Thymus (tissue), 11 donors: ENCODE data around the gene NEGR1. TPM values are rescaled to one million over a fixed set of nuclear protein-coding genes. Genes with fewer than 3 reads are reported as not detected.

Experiments
- DNase-seq, 9 donors: peaks; one replicate each; pipeline ENCODE4 v3.0.0-alpha.2; 2013; ENCODE audit warnings: low spot score in 9 of 9, low read depth in 6 of 9, missing footprints in 1 of 9
- H3K27ac ChIP-seq, 2 donors: one replicate each; pipeline ENCODE4 v1.5.1; 2013; ENCODE audit warnings: control low read depth in 1 of 2, low read depth in 1 of 2, low read length in 1 of 2, mild to moderate bottlenecking in 1 of 2, moderate library complexity in 1 of 2
- H3K27me3 ChIP-seq, 2 donors: one replicate each; pipeline ENCODE4 v1.5.1; 2013; ENCODE audit warnings: low read length in 1 of 2; ENCODE audit not compliant: control insufficient read depth in 2 of 2, insufficient read depth in 1 of 2
- H3K36me3 ChIP-seq, 2 donors: one replicate each; pipeline ENCODE4 v1.5.1; 2013; ENCODE audit warnings: low read length in 1 of 2, mild to moderate bottlenecking in 1 of 2, moderate library complexity in 1 of 2; ENCODE audit not compliant: control insufficient read depth in 2 of 2, insufficient read depth in 2 of 2
- H3K4me1 ChIP-seq, 2 donors: one replicate each; pipeline ENCODE4 v1.5.1; 2013; ENCODE audit warnings: low read length in 2 of 2; ENCODE audit not compliant: control insufficient read depth in 2 of 2, insufficient read depth in 2 of 2
- H3K4me3 ChIP-seq, 2 donors: one replicate each; pipeline ENCODE4 v1.5.1; 2013; ENCODE audit warnings: low read length in 2 of 2, control low read depth in 1 of 2, mild to moderate bottlenecking in 1 of 2
- H3K9me3 ChIP-seq, 2 donors: one replicate each; pipeline ENCODE4 v1.5.1; 2013; ENCODE audit warnings: low read length in 1 of 2, mild to moderate bottlenecking in 1 of 2; ENCODE audit not compliant: control insufficient read depth in 2 of 2, insufficient read depth in 1 of 2
- WGBS: extraction: QIAGEN DNeasy Blood & Tissue Kit; methylation state at CpG from one replicate; pipeline ENCODE4 v1.1.7; 2013; 5-methylcytosine and 5-hydroxymethylcytosine counted together
- polyA plus RNA-seq: library from polyadenylated mRNA; stranded (reverse); fragments of 200-250 nt; gene quantifications from one replicate; pipeline ENCODE4 v1.2.3, GENCODE V29; 2013
- total RNA-seq: library from RNA; stranded (reverse); fragments of 120-200 nt; gene quantifications from one replicate; pipeline ENCODE4 v1.2.4, GENCODE V29; 2013
- donor health status: healthy.

The NEGR1 gene
- total and polyA plus RNA-seq, 2 donors = 2.8 to 3.3 TPM

DNA sequence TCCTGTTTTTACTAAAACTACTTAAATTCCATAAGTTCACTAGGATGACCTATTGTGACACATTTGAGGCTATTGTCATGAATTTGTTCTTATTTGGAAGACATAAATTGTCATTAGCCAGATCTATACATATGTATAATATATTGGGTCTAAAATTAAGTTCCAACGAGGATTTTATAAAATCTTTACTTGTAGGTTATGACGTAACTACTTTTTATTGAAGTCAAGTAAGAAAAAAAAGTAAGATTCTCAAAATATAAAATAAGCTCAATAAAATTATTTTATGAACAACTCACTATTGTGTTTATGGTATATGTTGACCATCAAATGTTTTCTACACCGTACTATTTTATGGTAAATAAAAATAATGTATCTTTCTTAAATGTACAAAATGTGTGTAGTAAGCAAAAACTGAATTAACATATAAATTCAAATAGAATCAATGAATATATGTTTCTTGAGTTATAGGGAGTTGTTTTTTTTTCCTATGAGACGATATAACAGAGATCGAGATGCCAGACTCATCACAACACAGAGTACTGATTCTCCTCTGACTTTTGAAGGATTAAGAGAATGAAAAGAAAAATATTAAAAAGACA, 64.1 kb downstream of the NEGR1 start:
- no peak overlapping the region for H3K27ac ChIP-seq
- WGBS = 97% methylated on average over 5 of the region's 5 CpGs
- DNase-seq = no peak

DNA sequence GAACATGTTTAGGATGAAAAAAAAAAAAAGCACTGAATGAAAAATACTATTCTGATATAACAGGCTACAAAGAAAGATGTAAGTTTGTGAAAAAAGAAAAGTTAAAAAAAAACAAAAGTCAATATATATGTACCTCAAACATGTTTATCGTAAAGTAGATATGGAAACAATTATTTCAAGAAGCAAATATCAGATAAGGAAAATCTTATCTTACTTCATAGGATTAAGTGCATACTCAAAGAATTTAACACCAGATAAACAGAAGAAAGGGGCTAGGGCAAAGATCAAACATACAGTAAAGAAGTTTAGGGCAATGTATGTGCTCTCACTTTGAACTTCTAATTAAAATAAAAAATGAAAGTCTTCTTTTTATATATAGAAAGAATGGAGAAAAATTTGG, 75.3 kb downstream of the NEGR1 start:
- Histone ChIP-seq H3K4me3 (no peak overlapping the region), H3K9me3 (no peaks in the 10 kb centered on the region), H3K27me3 (no peaks in the 10 kb centered on the region), H3K4me1 (no peaks in the 10 kb centered on the region), H3K27ac (no peak overlapping the region), H3K36me3 (no peaks in the 10 kb centered on the region)
- WGBS = 94% methylated on average over 1 of the region's 1 CpG
- no peak for DNase-seq

More for the DNA sequence above, 64.1 kb downstream of the NEGR1 start:
- Histone ChIP-seq H3K27me3 (no peaks in the 10 kb centered on the region), H3K9me3 (no peaks in the 10 kb centered on the region), H3K36me3 (no peaks in the 10 kb centered on the region), H3K4me1 (no peaks in the 10 kb centered on the region), H3K4me3 (no peak overlapping the region)

DNA sequence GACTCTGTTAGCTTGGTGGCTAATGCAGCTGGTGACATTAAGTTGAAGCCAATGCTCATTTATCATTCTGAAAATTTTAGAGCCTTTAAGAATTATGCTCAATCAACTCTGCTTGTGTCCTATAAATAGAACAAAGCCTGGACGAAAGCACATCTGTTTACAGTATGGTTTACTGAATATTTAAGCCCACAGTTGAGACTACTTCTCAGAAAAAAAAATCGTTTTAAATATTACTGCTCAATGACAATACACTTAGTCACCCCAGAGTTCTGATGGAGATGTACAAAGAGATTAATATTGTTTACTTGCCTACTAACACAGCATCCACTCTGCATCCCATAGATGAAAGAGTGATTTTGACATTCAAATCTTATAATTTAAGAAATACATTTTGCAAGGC, 79.6 kb downstream of the NEGR1 start:
- H3K27ac ChIP-seq = no peak overlapping the region
- no peak for DNase-seq
- no peaks in the 10 kb centered on the region for H3K4me1 ChIP-seq
- WGBS = 88% methylated on average over 2 of the region's 2 CpGs
- H3K4me3 ChIP-seq = no peak overlapping the region
- H3K27me3 ChIP-seq = no peaks in the 10 kb centered on the region
- no peaks in the 10 kb centered on the region for H3K36me3 ChIP-seq
- H3K9me3 ChIP-seq = no peaks in the 10 kb centered on the region

DNA sequence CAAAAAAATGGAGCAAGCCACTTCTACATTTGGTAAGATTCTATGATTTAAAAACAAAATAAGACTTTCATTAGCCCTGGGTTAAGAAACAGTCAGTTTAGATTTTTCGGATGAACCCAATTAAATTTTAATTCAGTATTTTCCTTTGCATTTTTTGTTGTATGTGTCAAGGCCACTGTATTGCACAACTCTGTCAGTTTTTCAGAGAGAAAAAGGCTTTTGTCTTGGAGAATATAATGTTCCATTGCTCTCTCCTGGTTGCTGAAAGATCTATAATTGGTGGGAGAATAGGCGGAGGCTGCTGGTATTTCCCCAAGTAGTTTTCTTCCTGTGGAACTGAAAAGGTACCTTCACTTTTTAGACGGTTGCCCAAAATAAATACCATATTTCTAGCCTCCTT, 84.6 kb downstream of the NEGR1 start:
- no peak overlapping the region for H3K27ac ChIP-seq
- WGBS = 98% methylated on average over 3 of the region's 3 CpGs
- no peak overlapping the region for H3K4me3 ChIP-seq
- H3K4me1 ChIP-seq = no peaks in the 10 kb centered on the region
- no peaks in the 10 kb centered on the region for H3K9me3 ChIP-seq
- H3K36me3 ChIP-seq = no peaks in the 10 kb centered on the region
- DNase-seq = no peak
- H3K27me3 ChIP-seq = no peaks in the 10 kb centered on the region

DNA sequence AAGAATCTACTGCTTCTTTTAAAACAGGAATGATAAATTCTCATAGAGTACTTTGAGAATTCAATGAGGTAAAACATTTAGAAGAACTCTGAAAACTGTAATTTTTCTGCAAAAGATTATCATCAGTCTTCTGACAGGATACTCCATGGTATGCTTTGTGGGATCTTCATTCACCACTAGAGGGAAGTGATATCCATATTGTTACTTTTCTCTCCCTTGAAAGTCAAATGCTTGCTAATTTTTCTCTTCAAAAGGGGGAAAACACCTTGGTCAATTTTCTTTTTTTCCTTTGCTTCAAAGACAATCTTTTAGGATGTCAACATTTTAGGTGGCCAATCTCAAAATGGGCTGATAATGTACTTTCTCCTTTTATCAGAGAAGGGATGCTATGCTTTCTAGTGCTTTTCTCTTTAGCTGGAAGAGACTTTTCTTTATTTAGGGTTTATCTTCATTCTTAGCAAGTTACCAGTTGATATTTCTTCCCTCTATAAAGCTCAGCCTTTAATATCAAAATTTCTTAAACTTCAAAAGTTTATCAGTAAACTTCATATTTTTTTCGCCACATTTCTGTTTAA, 95.5 kb downstream of the NEGR1 start:
- WGBS = 100% methylated on average over 1 of the region's 1 CpG
- Histone ChIP-seq H3K9me3 (no peaks in the 10 kb centered on the region), H3K27me3 (no peaks in the 10 kb centered on the region), H3K4me3 (no peak overlapping the region), H3K27ac (no peak overlapping the region), H3K36me3 (no peaks in the 10 kb centered on the region), H3K4me1 (no peaks in the 10 kb centered on the region)
- DNase-seq = peak in 4 of 9 donors; percentile 3 to 38 (median 10)

DNA sequence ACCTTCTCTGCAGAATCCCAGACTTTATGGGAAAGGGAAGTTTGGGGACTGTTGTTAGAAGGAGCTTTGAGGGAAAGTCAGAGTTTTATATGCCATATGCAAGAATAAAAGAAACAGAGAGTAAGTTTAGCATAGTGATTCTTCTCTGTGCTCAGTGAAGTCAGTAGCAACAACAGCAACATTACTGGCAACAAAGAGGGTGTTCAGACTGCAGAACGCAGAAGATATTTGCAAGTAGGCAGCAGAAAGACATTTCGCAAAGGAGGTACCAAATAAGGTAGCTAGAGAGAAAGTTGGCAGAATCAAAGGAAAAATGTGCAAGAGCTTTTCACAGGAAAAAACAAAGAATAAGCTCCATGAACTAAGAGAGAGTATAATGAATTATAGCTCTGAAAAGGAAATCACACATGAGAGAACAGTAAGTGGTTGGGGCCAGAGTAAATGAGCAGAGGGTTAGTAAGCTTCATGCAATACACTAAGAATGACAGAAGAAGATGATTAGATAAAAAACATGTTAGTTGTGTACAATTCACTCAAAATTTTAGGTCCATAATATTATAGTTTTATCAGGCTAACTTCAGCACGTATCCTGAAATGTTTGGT, 98.1 kb downstream of the NEGR1 start:
- 89% methylated on average over 3 of the region's 3 CpGs for WGBS
- no peak overlapping the region for H3K27ac ChIP-seq
- H3K36me3 ChIP-seq = no peaks in the 10 kb centered on the region
- H3K4me1 ChIP-seq = no peaks in the 10 kb centered on the region
- DNase-seq = no peak
- H3K9me3 ChIP-seq = no peaks in the 10 kb centered on the region
- no peak overlapping the region for H3K4me3 ChIP-seq
- H3K27me3 ChIP-seq = no peaks in the 10 kb centered on the region

DNA sequence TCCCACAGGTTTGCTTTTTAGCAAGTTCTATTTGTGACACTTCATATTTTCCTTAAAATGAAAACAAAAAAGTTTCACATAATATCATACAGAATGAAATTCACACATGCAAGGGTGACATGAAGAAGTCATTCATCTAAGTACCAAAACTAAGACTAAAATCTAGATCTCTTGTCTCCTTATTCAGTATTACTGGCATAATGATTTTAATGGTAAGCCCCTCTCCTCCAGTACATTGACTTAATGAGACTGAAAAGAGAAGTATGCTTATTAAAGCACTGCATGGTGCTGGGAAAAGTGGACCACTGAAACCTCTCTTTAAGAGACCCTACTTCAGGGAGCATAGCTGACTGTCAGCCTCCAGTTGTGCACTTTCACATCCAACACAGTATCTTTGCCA, 99.5 kb downstream of the NEGR1 start:
- H3K4me3 ChIP-seq = no peak overlapping the region
- H3K36me3 ChIP-seq = no peaks in the 10 kb centered on the region
- DNase-seq = no peak
- no peak overlapping the region for H3K27ac ChIP-seq
- no peaks in the 10 kb centered on the region for H3K4me1 ChIP-seq
- no peaks in the 10 kb centered on the region for H3K9me3 ChIP-seq
- no peaks in the 10 kb centered on the region for H3K27me3 ChIP-seq

DNA sequence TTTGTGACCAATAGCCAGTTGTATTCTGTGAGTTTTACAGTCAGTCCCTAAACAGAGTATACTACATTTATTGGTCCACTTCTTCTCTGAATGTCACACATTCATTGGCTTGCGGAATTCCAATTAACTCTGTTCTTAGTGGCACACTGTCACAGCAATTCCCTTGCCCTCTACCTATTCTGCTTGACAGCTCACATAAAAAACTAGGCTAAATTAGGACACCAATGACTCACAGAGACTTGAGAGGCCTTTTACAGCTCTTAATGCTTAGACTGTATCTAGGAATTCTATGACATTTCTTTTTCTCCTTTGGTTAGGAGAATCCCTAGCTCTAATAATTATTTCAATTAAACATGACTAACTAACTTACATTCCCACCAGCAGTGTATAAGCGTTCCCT, 104.1 kb downstream of the NEGR1 start:
- 98% methylated on average over 2 of the region's 2 CpGs for WGBS
- Histone ChIP-seq H3K27me3 (no peaks in the 10 kb centered on the region), H3K9me3 (no peaks in the 10 kb centered on the region), H3K27ac (no peak overlapping the region), H3K4me3 (no peak overlapping the region), H3K36me3 (no peaks in the 10 kb centered on the region), H3K4me1 (no peaks in the 10 kb centered on the region)
- no peak for DNase-seq

DNA sequence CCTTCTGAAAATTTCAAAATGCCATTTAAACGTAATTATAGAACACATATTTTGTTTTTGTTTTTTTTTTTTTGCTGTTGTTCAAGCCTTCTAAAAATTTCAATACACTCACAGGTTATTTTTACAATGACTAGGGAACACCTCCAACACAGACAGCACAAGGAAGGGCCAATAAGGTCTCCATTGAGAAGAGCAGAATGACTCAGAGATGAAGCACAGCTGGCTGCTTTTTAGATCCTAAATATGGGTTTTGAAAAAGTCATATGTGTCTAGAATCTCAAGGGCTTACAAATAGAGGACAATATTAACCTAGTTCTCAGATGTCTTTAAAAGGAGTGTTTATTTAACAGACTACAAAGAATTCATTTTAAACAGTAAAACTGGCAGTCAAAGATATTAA, 104.6 kb downstream of the NEGR1 start:
- Histone ChIP-seq H3K4me1 (no peaks in the 10 kb centered on the region), H3K27me3 (no peaks in the 10 kb centered on the region), H3K9me3 (no peaks in the 10 kb centered on the region), H3K4me3 (no peak overlapping the region), H3K27ac (no peak overlapping the region), H3K36me3 (no peaks in the 10 kb centered on the region)
- 97% methylated on average over 1 of the region's 1 CpG for WGBS
- DNase-seq = no peak
